GM19238 (cell line): ENCODE measurements around the gene MAGEB17.
"Not testable (repeated sequence)": the region's sequence is repeated elsewhere in the genome, so short reads cannot be mapped to it uniquely, and the experiment has no call there.

Source experiments
- DNase-seq: peaks from one replicate; pipeline ENCODE4 v3.0.0; 2011; ENCODE audit warnings: low spot score; ENCODE audit not compliant: insufficient read length

MAGEB17 gene

DNA sequence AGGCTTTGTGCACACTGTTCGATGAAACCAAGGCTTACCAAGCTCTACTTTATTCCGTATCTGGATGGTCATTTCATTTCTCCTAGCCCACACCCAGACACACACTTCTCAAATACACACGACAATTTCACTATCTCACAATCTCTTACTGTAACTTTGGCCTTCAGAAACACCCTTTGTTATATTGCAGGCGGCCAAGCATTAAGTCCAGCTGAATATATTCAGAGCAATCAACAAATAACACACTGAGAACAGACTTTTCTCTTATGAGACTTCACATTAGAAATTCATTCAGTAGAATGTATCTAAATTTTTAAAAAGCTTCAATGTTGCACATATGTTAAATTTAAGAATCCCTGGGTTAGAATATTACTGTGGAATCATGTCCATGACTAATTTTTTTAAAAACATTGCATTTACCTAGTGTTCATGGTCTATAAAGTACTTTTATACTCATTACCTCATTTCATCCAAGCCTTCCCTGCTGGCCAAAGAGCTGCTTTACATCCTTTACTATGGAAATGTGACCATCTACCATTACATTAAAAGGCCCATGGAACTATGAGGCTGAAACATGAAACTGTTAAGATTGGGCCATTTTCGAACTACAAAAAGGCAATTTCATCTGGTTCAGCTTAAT lies 10.5 kb upstream of the MAGEB17 start:
- no peak for DNase-seq

DNA sequence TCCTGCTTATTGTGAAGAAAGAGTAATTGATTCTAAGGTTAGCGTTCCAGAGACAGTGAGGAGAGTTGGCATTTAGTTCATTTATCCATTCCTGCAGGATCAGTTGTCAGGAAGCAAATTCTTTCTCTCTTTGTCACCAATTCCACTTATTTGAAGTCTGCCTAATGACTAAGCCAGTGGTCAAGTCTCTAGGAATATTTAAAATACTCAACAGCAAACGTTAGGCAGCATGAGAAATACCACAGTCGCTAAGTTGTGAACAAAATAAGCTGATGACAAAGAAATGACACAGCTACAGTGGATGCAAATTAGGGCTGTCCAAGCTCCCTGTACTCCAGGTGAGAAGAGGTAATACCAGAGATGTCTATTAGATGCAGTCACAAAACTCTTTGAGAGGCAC lies 6.6 kb upstream of the MAGEB17 start:
- no peak for DNase-seq

DNA sequence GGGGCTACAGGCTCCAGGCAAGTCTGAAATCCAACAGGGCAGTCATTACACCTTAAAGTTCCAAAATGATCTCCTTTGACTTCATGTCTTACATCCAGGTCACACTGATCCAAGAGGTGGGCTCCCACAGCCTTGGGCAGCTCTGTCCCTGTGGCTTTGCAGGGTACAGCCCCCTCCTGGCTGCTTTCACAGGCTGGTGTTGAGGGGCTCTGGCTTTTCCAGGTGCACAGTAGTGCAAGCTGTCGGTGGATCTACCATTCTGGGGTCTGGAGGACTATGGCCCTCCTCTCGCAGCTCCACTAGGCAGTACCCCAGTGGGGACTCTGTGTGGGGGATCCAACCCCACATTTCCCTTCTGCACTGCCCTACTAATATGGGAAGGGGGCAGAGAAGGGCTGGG lies 6.1 kb upstream of the MAGEB17 start:
- DNase-seq, result not testable (repeated sequence)

DNA sequence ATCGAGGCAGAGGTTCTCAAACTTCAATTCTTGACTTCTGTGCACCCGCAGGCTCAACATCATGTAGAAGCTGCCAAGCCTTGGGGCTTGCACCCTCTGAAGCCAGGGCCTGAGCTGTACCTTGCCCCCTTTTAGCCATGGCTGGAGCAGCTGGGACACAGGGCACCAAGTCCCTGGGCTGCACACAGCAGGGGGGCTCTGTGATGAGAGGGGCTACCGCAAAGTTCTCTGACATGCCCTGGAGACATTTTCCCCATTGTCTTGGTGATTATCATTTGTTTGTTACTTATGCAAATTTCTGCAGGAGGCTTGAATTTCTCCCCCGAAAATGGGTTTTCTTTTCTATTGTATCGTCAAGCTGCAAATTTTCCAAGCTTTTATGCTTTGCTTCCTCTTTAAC lies 4.9 kb upstream of the MAGEB17 start:
- no peak for DNase-seq

DNA sequence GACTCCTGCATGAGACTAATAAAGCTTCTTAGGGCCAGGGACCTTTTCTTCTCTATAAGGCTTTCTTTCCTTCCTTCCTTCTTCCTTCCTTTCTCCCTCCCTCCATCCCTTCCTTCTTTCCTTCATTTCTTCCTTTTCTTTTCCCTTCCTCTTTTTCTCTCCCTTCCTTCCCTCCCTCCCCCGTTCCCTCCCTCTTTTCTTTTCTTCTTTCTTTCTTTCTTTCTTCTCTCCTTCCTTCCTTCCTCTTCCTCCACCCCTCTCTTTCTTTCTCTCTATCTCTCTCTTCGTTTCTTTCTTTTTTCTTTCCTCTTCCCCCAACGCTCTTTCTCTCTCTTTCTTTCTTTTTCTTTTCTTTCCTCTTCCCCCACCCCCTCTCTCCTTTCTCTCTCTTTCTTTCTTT lies 2.5 kb upstream of the MAGEB17 start:
- no peak for DNase-seq

DNA sequence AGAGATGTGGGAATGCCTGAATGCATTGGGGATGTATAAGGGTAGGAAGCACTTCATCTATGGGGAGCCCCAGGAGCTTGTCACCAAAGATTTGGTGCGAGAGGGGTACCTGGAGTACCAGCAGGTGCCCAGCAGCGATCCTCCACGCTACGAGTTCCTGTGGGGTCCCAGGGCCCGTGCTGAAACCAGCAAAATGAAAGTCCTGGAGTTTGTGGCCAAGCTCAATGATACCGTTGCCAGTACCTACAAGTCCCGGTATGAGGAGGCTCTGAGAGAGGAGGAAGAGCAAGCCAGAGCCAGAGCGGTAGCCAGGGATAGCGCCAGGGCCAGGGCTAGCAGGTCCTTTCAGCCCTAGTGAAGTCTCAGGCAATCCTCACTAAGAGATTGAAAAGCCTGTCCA lies 3.8 kb downstream of the MAGEB17 start:
- no peak for DNase-seq

DNA sequence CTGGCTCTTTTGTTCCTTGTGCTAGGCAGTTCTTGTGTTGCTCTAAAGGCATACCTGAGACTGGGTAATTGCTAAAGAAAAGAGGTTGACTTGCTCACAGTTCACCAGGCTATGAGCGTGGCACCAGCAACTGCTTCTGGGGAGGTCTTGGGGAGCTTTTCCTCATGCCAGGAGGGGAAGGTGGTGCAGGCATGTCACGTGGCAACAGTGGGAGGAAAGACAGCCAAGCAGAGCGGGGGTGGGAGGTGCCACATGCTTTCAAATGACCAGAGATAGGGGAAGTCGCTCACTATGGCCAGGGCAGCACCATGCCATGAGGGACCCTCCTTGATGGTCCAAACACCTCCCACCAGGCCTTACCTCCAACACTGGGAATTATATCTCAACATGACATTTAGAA lies 4.7 kb downstream of the MAGEB17 start:
- DNase-seq, result no peak

DNA sequence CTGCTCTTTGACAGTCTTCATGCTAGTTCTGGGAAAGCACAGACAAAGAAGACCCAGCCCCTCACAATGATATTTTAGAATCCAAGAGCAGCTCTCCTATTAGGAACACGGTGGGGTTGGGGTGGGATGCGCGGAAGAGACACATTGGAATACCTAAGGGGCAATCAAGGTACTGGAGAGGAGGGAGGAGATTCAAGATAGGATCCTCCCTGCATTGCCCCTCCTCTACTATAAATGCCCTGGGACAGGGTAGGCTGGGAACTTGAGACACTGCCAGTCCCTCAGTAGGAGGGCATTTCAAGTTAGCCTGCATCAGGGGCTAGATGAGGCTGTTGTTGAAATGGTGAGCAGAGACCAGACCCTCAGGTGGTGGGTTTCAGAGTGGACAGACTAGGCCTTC lies 5.1 kb downstream of the MAGEB17 start:
- DNase-seq, result no peak

DNA sequence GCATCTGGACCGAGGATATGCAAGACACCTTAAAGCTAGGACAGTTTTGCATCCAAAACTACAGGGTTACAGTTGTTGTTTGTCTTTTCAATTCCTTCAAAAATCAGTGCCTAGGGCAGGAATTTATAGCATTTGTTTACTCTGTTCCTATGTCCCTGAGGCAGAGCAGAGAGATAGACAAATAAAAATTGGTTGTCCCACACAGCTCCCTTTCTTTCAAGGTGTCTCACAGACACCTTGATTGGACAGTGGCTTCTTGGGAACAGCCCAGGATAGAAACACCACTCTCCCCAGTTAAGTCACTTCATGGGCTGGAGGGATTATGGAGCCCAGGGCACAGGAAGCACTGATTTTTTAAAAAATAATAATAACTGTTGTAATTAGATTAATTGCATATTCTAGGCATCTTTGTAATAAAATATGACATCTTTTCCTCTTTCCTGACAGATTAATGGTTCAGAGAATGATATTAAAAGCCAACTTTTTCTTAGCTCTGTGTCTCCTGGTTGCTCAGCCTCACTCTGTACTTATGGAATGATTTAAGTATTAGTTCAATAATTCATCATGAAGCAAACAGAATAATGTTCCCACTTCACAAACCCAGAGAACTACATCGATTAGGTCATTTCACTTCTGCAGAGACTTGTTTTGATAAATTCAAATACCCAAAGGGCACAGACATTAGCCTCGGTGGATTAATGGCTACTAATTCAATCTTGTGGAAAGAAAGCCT lies 8.2 kb downstream of the MAGEB17 start:
- DNase-seq, result no peak

DNA sequence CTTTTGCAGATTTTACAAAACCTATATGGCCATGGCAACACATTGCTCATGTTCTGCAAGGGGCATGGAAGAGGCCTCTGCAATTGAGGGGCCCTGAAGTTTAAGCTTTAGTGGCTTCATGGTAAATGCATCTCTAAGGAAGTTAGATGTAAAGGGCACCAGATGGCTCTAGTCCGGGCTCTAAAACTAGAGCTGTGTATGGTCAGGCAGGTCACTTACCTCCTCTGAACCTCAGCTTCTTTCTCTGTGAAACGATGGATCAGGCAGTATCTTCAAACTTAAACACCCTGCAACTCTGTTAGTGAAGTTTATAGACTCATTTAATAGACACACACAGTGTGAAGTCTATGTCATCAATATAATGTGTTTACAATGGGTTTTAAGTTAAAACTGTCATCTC lies 10.0 kb downstream of the MAGEB17 start:
- no peak for DNase-seq

DNA sequence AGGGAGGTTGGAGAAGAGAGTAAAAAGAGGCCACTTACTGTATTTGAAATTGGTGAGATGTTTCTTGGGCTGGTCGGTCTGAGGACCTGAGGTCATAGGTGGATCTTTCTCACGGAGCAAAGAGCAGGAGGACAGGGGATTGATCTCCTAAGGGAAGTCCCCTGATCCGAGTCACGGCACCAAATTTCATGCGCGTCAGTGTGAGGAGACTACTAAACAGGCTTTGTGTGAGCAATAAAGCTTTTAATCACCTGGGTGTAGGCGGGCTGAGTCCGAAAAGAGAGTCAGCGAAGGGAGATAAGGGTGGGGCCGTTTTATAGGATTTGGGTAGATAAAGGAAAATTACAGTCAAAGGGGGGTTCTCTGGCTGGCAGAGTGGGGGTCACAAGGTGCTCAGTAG lies 16.6 kb downstream of the MAGEB17 start:
- DNase-seq, result not testable (repeated sequence)

DNA sequence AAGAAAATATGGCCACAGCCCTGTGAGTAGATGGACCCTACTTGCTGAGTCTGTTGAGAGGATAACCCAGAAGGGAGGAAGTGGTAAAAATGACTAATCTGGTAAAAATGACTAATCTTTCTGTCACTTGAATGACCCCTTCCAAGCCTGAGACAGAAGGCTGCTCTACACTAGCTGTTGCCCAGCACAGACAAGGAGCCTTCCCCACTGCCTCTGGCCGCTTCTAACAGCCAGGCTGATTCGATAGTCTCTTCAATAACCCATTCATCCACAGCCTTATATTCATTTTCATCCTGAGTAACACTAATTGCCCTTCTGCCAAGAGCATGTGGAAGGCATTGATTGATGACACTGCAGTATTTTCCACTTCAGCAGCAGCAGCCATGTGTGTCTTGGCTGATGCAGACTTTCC lies 18.4 kb downstream of the MAGEB17 start:
- DNase-seq, result peak; percentile 22

DNA sequence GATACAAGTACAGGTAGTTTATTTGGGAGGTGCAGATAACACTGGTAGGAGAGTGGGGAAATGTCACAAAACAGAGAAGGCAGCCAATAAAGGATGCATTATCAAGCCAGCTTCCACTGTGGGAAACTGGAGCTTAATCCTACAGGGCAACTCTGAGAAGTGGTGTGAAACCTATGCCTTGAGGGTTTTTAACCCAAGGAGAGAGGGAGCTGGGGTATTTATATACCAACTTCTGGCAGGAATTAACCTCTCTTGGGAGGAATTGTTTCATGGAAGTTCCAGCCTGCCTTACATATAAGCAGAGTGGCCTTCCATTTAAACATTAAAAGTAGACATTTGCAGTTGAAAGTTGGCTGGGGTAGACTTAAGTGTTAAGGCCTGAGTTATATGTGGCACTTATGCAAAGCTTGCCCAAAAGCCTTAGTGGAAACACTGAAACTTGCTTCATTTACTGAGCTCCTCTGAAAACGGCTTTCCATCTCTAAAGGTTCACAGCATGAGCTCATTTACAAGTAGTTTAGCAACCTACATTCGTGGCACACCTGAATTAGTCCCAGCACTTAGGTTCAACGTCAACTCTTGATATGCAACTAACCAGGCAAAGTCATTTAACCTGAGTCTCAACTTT lies 19.2 kb downstream of the MAGEB17 start:
- no peak for DNase-seq

DNA sequence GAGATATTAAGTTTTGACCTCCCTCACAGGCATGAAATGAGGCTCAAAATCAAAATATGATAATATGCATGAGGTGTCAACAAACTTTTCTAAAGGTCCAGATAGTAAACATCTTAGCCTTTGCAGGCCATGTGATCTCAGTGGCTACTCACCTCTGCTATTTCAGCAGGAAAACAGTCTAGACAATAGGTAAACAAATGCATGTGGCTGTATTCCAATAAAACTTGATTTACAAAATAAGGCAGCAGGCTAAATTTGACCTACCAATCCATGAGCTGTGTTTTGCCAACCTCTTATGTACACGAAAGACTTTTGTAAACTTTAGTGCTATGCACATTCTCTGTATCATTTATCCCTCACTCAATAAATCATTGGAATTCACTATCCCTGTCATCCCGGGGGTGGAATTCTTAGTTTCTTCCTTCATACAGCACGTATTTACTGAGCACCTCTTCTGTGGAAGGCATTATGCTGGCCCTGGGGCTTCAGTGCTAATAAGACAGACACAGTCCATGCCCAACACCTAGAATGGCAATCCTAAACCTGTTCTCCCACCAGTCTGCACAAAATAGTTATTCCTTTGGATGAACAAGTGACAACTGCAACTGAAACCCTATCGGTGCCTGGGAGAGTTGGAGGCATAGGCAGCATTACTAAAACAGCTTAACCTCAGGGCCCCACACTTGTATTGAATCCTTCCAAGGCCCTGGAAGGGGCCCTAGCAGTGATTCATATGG lies 19.9 kb downstream of the MAGEB17 start:
- DNase-seq, result no peak

DNA sequence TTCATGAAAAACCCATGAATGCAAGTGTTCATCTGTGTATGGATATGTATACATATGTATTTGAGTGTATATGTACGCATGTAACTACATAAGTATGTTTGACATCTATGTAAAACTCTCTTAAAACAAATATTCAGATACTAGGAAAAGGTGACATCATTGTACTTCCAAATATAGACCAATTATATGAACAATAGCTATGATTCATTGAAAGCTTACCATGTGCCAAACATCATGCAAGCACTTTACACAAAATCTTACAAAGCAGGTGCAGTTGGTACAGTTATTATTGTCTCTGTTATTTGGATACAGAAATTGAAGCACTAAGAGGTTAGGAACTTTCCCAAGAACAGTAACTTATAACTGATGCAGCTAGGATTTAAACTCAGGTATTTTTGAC lies 21.4 kb downstream of the MAGEB17 start:
- DNase-seq, result no peak

DNA sequence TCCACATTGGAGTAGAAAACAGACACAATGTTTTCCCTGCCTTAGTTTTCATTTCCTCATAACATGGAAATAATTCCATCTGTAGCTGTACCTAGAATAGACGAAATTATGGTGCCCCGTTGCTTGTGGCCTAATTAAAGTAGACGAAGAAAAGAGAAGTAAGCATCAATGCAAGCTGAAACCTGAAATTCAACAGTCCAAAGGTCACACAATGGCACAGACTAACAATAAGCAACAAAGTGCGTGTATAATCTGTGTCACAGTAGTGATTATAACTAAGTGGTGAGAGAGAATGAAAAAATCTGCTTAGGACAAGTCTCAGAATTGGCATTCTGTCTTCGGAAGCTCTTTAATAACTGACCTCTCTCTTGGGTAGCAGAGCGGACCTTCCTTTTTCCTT lies 24.3 kb downstream of the MAGEB17 start:
- DNase-seq, result no peak

DNA sequence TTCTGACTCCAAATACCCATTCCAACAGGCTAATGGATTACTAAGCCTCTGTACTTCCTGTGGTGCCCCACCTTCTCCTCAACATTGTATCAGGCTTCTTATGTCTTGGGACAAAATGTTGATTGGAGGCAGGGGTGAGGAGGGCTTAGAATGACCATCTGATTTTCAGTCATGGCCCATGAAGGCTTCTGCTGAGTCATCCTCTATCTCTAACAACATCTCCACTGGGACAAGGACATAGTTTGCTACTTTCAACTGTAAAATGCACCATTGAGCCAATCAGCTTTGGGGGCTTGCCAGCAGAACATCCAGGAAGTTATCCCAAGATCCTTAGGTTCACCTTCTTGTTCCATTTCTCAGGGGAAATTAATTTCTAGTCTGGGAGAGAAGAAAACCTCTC lies 29.5 kb downstream of the MAGEB17 start:
- no peak for DNase-seq

DNA sequence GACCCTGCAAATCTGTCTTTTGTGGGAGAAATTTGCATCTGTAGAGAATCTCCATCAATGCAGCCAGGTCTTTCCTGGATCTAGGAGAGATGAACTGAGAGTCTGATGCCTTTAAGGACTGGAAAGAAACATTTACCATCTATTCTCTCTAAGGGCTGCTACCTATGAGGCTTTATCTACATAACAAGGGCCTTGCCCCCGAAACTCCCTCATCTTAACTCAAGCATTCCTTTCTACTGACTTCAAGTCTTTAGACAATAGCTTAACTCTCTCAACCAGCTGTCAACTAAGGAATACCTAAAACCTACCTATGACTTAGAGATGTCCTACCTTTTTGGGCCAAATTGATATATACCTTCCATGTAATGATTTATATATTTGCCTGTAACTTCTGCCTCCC lies 32.1 kb downstream of the MAGEB17 start:
- no peak for DNase-seq

DNA sequence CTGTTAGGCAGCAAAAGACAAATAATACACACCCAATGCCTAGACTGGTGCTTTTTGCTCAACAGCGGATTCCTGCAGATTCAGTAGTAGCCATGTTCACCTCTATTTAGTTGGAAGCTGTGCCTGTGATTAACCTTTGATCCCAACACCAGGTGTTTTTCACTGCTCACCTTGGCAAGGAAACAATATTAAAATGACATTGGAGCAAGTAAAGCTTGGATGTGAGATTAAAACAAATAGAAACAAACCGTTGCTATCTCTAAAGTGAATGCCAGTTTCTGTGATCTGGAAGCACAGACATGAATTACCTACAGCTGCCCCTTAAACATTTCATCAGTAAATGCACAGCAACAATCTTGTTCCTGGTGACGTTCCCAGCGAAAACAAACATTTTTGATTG lies 35.7 kb downstream of the MAGEB17 start:
- DNase-seq, result no peak

DNA sequence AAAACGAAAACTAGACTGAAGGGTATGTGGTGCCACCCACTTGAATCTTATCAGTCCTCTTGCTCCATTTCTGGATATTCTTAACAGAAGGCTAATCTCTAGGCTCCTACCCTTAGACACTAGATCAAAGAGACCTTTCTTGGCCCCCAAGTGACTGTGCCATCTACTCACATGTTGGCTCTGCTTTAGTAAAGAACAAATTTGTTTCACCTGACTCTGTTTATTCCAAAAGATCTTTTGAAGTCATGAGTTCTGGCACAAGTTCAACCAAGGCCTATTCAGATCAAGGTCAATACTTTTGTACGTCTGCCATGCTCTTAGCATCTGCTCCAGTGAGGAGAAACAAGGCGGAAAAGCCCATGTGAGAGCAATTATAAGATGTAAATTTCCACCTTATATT lies 37.3 kb downstream of the MAGEB17 start:
- DNase-seq, result no peak

DNA sequence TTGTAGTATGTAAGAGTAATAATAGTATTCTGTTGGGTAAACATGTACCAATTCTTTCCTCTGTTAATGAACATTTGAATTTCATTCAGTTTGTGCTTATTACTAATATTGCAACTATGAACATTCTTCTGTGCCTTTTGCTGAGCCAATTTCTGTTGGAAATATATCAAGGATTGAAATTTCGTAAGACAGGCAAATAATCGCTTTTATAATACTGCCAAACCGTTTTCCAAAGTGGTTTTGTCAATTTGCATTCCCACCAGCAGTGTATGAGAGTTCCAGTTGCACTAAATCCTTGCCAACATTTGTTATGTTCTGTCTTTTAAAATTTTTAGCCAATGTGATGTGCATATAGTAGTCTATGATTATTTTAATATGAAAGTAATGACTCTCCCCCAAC lies 38.6 kb downstream of the MAGEB17 start:
- DNase-seq, result no peak

DNA sequence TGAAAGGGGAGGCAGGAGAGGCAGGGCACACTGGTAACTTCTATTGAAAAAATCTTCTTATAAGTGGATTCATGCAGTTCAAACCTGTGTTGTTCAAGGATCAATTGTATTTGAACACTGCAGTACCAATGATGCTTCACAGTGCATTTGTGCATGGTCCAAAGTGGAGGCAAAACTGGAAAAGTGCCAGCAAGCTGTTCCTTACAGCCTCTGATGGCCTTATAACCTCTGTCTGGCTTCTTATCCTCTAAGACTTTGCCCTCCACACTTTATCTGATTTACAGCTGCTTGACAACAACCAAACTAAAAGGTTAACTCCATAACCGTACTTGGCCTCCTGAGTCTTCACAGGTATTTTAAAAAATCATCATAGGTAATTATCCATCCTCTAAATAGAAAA lies 40.4 kb downstream of the MAGEB17 start:
- no peak for DNase-seq
